PC-3 (cell line): ENCODE data around the gene CTBP2. TPM values are rescaled to one million over a fixed set of nuclear protein-coding genes. Genes with fewer than 3 reads are reported as not detected.

Experiments
- ATAC-seq: fragments of 200-7000 bp; cut with Tn5 transposase; 2 replicates; pipeline ENCODE4 v1.9.1; 2020; ENCODE audit warnings: mild to moderate bottlenecking, moderate library complexity
- BruUV-seq: library from RNA; stranded (reverse); fragments of 400-500 nt; replicated peaks from 2 replicates; lab custom pipeline; 2021; lab: Mats Ljungman, UMichigan
- CTCF ChIA-PET: fragments of 300-600 bp; sonication (Branson Sonifier 250); formaldehyde crosslinking; loops from one replicate; lab custom pipeline; 2022; ENCODE audit warnings: antibody characterized with exemption; lab: Charles Lee
- POLR2A ChIA-PET: fragments of 300-600 bp; sonication (Branson Sonifier 250); formaldehyde crosslinking; loops from one replicate; lab custom pipeline; 2022; ENCODE audit warnings: antibody characterized with exemption; ENCODE audit not compliant: unreplicated experiment; lab: Charles Lee
- DNase-seq: peaks from one replicate; pipeline ENCODE4 v3.0.0-alpha.2; 2015
- H2AFZ ChIP-seq: fragments of 300-600 bp; sonication (generic); 2 replicates; pipeline ENCODE4 v1.6.0; 2016; ENCODE audit warnings: antibody characterized with exemption, low read length
- H3F3A ChIP-seq: fragments of 300-600 bp; sonication (generic); one replicate; pipeline ENCODE4 v1.6.0; 2017; ENCODE audit warnings: antibody characterized with exemption, low read length, control low read depth, mild to moderate bottlenecking; ENCODE audit not compliant: unreplicated experiment
- H3K27ac ChIP-seq: fragments of 300-600 bp; sonication (generic); 2 replicates; pipeline ENCODE4 v1.5.1; 2016; ENCODE audit warnings: mild to moderate bottlenecking, low read length
- H3K27me3 ChIP-seq: fragments of 300-600 bp; sonication (generic); 2 replicates; pipeline ENCODE4 v1.6.1; 2016; ENCODE audit warnings: low read length, mixed read lengths
- H3K36me3 ChIP-seq: fragments of 300-600 bp; sonication (generic); 2 replicates; pipeline ENCODE4 v1.6.1; 2016; ENCODE audit warnings: low read depth, mixed run types, low read length, mixed read lengths
- H3K4me1 ChIP-seq: fragments of 300-600 bp; sonication (generic); 2 replicates; pipeline ENCODE4 v1.5.1; 2016; ENCODE audit warnings: low read length; ENCODE audit not compliant: insufficient read depth
- H3K4me2 ChIP-seq: fragments of 300-600 bp; sonication (generic); 2 replicates; pipeline ENCODE4 v1.6.0; 2016; ENCODE audit warnings: low read length
- H3K4me3 ChIP-seq: fragments of 300-600 bp; sonication (generic); 2 replicates; pipeline ENCODE4 v1.5.1; 2016; ENCODE audit warnings: mild to moderate bottlenecking, low read length, mixed read lengths
- H3K79me2 ChIP-seq: fragments of 300-600 bp; sonication (generic); 2 replicates; pipeline ENCODE4 v1.6.1; 2017; ENCODE audit warnings: low read length, mixed read lengths
- H3K9ac ChIP-seq: fragments of 300-600 bp; sonication (generic); 2 replicates; pipeline ENCODE4 v1.6.0; 2016; ENCODE audit warnings: mild to moderate bottlenecking, low read length
- H3K9me2 ChIP-seq: fragments of 300-600 bp; sonication (generic); replicated peaks from 2 replicates; pipeline ENCODE4 v1.6.1; 2016; ENCODE audit warnings: mixed run types, low read length, mixed read lengths
- H3K9me3 ChIP-seq: fragments of 300-600 bp; sonication (generic); 2 replicates; pipeline ENCODE4 v1.6.1; 2016; ENCODE audit warnings: low read length, mixed read lengths
- H4K20me1 ChIP-seq: fragments of 300-600 bp; sonication (generic); 2 replicates; pipeline ENCODE4 v1.6.1; 2016; ENCODE audit warnings: low read length, mixed read lengths
- CTCF ChIP-seq: fragments of 300-600 bp; sonication (generic); conservative IDR thresholded peaks from 2 replicates; pipeline ENCODE4 v1.5.1; 2017; ENCODE audit warnings: antibody characterized with exemption, low read depth, mild to moderate bottlenecking, low read length
- EZH2 ChIP-seq: fragments of 300-600 bp; sonication (generic); IDR thresholded peaks from one replicate; pipeline ENCODE4 v1.6.1; 2017; ENCODE audit warnings: antibody characterized with exemption, mild to moderate bottlenecking, low read length; ENCODE audit not compliant: unreplicated experiment
- EZH2phosphoT487 ChIP-seq: fragments of 300-600 bp; sonication (generic); IDR thresholded peaks from 2 replicates; pipeline ENCODE4 v1.6.1; 2018; ENCODE audit warnings: mild to moderate bottlenecking, antibody characterized with exemption, low read length, borderline replicate concordance
- intact Hi-C: fragments of 100-400 bp; cut with micrococcal nuclease; formaldehyde crosslinking; loops from 2 replicates; pipeline ENCODE4 v1.9.0; 2023
- total RNA-seq: library from RNA; depleted of rRNA; stranded (reverse); fragments of >200 nt; gene quantifications from 2 replicates; pipeline ENCODE4 v1.2.3, GENCODE V29; 2014

CTBP2 gene
- total RNA-seq, 1 experiment from 2014 or later: 78.9 TPM

- Histone ChIP-seq H3K4me1 (no peaks in the 10 kb centered on the region), H3K4me3 (no peak overlapping the region), H3F3A (no peaks in the 10 kb centered on the region), H3K36me3 (peaks cover 19% of the 10 kb centered on the region), H4K20me1 (peaks cover 9% of the 10 kb centered on the region; the same call in 1 of the 2 replicates), H3K9ac (no peak overlapping the region), H3K9me2 (no peaks in the 10 kb centered on the region), H3K4me2 (no peak overlapping the region), H3K9me3 (no peaks in the 10 kb centered on the region), H3K79me2 (peaks cover 95% of the 10 kb centered on the region), H3K27ac (no peak overlapping the region), H2AFZ (no peak overlapping the region), H3K27me3 (no peaks in the 10 kb centered on the region)
- CTCF ChIA-PET: no interaction called here
- ATAC-seq (no peak), DNase-seq (no peak)
- intact Hi-C loops: no loop called here
- TF ChIP-seq EZH2phosphoT487: no peak
- TF ChIP-seq EZH2: no peak
- no peak for TF ChIP-seq CTCF
- POLR2A ChIA-PET: no interaction called here
- no TSS peak for BruUV-seq
Observed at GRCh38 chr10:125133696-125134482, 26.5 kb downstream of the CTBP2 start.

- no peak overlapping the region for H3K27ac ChIP-seq
- no peaks in the 10 kb centered on the region for H3K9me3 ChIP-seq
- CTCF ChIA-PET: no interaction called here
- TF ChIP-seq CTCF (no peak), EZH2 (no peak), EZH2phosphoT487 (no peak)
- BruUV-seq: no TSS peak
- no peaks in the 10 kb centered on the region for H3K27me3 ChIP-seq
- peaks cover 19% of the 10 kb centered on the region; the same call in 1 of the 2 replicates for H3K36me3 ChIP-seq
- no peak overlapping the region for H2AFZ ChIP-seq
- H3K4me1 ChIP-seq: no peaks in the 10 kb centered on the region
- peaks cover 95% of the 10 kb centered on the region for H3K79me2 ChIP-seq
- ATAC-seq: no peak
- H3K9me2 ChIP-seq: no peaks in the 10 kb centered on the region
- POLR2A ChIA-PET: no interaction called here
- H3F3A ChIP-seq: no peaks in the 10 kb centered on the region
- H3K9ac ChIP-seq: no peak overlapping the region
- no peak for DNase-seq
- H4K20me1 ChIP-seq: 0 out of 2 replicates have a peak, but pooled peaks cover 5% of the 10 kb centered on the region
- H3K4me2 ChIP-seq: no peak overlapping the region
- intact Hi-C loops: no loop called here
- H3K4me3 ChIP-seq: no peak overlapping the region
Observed at GRCh38 chr10:125132344-125132743, 28.0 kb downstream of the CTBP2 start.

- Histone ChIP-seq H3K79me2 (peaks cover 95% of the 10 kb centered on the region), H3F3A (no peaks in the 10 kb centered on the region), H4K20me1 (0 out of 2 replicates have a peak, but pooled peaks cover 5% of the 10 kb centered on the region), H2AFZ (no peak overlapping the region), H3K4me1 (no peaks in the 10 kb centered on the region), H3K9ac (no peak overlapping the region), H3K27me3 (no peaks in the 10 kb centered on the region), H3K4me3 (no peak overlapping the region), H3K4me2 (no peak overlapping the region), H3K9me2 (no peaks in the 10 kb centered on the region), H3K9me3 (no peaks in the 10 kb centered on the region), H3K27ac (no peak overlapping the region), H3K36me3 (peaks cover 19% of the 10 kb centered on the region; the same call in 1 of the 2 replicates)
- ATAC-seq (no peak), DNase-seq (no peak)
- BruUV-seq: no TSS peak
- POLR2A ChIA-PET: no interaction called here
- intact Hi-C loops: no loop called here
- CTCF ChIA-PET: no interaction called here
- TF ChIP-seq EZH2: no peak
- no peak for TF ChIP-seq EZH2phosphoT487
- no peak for TF ChIP-seq CTCF
Observed at GRCh38 chr10:125130916-125131315, 29.4 kb downstream of the CTBP2 start.
